DMS153 (cell line): ENCODE measurements around the gene STIMATE.

Source experiments
- DNase-seq: peaks from one replicate; lab custom pipeline; 2025; lab: John Stamatoyannopoulos, UW

STIMATE gene

DNA sequence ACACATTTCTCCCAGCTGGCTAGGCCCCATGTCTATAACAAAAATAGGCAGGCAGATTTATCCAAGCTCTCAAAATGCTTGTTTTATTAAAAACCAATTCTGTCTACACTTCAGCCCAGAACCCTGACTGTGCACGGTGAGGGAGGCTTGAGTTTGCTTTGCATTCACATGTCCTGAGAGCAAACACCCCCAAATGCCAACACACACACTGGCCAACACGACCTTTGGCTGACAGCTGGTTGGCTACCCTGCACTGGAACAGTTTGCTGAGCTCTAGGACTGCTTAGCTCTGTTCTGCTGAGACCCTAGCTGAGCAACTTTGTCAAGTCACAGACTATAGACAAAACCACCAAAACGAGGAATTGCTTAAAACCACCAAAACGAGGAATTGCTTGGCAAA, 3.6 kb downstream of the STIMATE start:
- DNase-seq, result no peak

DNA sequence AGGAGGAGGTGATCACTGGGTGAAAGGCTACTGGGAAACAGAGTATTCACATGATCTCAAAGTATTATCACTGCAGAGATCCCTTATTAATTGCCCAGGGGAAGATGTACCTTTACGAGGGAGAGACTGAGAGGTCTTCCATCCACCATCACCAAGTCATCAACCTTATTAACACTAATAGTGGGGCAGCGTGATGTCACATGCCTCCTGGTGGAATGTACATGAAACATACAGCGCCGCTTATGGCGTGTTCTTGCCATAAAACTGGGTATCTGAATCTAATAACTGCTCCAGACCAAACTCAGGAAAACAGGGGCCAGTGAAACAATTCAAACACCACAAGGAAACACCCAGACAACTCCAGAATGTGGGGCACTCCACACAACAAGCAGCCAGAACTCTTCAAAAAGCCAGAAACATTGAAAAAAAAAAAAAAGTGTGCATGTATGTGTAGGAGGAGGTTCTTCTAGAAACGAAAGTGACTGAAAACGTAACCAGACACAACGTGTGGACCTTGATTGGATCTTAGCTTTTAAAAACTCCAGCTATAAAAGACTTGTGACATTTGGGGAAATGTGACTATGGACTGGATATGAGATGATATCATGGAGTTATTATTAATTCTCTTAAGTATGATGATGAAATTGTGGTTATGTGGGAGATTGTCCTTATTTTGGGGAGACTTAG, 4.6 kb downstream of the STIMATE start:
- DNase-seq, result no peak

DNA sequence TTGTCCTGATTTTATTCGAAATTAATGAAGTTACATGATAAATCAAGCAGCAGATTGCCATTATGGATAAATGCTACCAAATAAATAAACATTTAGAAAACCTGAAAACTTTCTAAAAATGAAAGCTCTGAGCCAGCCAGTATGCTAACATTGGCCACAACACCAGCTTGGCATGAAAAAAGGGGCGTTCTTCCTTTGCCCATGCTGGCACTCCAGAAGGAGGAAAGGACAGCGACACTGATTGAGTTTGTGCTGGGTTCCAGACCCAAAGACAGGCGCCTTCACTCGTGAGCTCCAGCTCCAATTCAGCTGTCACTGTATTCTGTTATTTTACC, 5.1 kb downstream of the STIMATE start:
- no peak for DNase-seq

DNA sequence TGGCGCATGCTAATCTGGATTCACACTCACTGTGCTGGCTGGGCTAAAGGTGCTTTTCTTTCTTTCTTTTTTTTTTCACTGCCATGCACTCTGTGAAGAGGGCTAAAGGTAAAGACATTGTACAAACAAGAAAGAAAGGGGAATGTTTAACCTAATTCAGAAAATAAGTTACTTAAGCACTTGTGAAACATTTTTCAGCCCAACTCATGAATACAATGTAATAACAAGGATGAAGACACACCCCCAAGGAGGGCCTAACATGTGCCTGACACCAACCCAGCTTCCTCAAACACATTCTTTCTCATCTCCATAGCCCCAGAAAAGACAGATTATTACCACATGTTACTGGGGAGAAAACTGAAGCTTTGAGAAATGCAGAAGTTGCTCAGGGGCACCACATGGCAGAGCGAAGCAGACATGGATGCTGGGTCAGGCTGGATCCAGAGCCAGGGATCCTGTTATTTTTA, 5.7 kb downstream of the STIMATE start:
- DNase-seq, result no peak

DNA sequence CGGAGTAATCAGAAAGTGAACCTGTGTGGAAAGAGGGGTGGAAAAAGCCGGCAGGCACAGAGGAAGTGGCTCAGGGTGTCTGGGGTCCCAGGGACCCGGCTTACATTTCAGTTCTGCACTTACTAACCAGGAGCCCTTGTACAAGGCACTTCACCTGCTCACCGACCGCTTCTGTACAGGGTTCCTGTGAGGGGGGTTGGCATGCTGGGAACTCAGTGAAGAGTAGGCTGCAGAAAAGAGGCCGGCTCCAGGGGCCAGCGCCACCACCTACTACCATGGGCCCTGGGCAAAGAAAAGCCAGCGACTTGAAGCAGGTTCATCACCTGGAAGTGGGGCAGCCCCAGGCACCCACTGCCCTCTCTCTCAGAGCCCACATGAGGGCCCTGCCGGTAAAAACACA, 6.2 kb downstream of the STIMATE start:
- DNase-seq, result no peak

DNA sequence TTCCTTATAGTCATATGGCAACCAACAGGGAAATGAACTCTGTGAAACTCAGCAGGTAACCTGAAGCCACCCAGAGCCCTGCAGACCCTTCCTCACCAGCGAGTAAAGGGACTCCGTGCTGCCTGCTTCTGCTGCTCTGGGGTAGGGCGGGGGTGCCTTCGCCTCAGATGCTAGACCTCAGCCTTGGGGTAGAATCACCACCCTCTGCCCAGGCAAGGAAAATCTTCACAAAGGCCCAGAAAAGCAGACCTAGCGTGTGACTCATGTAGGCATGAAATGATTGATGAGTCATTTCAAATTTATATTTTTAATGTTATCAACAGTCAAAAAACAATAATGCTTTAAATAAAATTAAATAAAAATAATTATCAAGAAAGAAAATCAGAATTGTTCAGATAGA, 6.6 kb downstream of the STIMATE start:
- DNase-seq, result no peak

DNA sequence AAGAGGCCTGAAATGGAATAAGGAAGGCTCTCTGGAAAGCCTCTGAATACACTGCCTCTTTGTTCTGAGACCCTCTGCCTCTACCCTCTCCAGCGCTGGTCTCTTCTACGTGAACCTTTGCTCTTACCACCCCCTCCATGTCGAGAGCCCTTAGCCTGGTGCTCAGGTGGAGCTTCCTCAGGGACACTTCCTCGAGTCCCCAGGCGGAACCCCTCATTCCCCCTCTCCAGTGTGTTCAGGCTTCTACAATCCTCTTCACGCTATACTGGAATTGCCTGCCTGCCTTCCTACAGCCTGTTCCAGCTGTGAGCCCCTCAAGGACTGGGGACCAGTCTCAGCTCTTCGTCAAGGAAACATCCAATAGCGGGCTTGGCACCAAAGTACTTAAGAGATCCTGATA, 7.4 kb downstream of the STIMATE start:
- no peak for DNase-seq

DNA sequence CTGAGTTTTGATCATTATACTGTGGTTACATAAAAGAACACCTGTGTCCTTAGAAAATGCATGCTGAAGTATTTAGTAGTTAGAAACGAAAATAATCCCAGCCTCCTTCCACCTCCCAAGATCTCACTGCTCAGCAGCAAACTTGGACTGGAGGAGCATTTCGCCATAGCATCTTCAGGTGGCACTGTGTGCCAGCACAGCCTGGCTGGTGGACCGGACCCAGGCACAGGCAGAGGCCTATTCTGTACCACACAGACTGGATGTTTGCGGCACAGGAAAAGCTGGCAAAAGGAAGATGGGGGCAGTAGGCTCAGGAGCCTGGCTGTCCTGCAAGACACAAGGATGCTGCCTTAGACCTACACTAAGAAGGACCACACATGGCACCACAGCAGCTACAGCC, 10.2 kb downstream of the STIMATE start:
- DNase-seq, result no peak

DNA sequence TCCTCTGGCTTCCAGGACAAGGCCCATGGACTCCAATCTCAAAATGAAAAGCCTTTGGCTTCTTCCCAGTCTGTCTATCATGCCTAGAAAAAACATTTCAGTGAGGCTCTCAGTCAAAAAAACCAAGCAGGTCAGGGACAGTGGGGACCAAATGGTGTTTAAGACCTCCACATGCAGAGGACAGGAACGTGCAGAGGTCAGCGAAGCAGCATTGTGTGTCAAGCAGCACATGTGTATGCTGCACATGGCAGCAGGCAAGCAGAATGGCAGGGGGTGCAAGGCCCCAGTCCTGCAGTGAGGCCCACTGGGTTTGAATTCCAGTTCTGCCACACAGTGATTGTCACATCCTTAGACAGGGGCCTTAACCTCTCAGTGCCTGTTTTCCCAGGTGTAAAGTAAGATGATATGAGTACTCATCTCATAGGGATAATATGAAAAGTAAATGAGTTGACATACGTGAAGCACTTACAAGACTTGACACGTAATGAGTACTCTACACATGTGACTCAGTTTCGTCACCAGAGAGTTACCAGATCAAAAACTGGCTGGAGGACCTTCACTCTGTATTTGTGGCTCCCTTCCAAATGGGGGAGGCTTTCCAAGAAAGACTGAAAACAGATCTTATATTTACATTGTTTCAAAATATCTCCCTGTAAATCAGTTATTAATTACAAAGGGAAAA, 11.2 kb downstream of the STIMATE start:
- no peak for DNase-seq

DNA sequence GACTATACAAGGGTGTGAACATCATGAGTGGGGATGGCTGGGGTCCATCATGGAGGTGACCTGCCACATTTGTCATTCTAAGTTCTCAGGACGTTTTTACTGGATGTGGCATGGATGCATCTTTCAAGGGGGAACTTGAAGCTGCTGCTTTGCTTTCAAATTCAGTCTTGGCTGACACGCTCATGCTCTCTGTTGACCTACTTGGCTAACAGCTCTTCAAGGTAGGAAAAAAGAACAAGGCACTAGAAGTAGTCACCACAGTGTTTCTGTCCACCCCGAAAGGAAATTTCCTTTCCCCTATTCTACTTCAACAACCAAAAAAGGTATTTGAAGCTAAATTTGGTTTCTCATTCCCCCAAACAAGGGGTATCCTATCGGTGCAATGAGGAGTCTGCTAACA, 15.0 kb downstream of the STIMATE start:
- no peak for DNase-seq

DNA sequence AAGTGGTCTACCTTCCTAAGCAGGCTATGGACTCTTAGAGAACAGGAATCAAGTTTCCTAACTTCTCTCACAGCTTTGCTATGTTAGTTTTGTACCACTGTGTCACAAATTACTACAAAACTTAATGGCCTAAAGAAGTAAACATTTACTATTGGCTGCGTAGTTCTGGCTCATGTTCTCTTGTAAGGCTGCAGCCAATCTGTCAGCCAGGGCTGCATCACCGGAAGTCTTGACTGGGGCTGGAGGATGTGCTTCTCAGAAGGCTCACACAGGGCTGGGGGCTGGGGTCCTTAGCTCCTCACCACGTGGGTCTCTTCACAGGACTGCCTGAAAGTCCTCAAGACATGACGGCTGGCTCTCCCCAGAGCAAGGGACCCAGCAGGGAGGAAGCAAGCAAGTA, 15.5 kb downstream of the STIMATE start:
- no peak for DNase-seq

DNA sequence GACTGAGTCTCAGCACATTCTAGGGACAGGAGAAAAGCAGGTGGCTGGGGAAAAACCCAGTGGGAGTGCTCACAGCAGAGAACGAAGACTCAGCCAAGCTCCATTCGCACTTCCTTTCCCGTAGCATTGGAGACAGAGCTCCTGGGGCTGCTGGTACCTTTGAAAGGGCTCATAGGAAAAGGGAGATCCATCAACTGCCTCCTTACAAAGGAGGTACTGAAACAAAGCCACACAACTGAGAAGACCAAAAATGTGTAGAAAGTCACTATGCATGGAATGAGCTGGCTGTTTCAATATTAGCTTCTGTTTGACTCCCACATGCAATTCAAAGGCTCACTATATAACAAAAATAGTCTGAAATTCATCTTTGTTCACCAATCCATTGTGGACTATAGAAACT, 16.9 kb downstream of the STIMATE start:
- DNase-seq, result no peak

DNA sequence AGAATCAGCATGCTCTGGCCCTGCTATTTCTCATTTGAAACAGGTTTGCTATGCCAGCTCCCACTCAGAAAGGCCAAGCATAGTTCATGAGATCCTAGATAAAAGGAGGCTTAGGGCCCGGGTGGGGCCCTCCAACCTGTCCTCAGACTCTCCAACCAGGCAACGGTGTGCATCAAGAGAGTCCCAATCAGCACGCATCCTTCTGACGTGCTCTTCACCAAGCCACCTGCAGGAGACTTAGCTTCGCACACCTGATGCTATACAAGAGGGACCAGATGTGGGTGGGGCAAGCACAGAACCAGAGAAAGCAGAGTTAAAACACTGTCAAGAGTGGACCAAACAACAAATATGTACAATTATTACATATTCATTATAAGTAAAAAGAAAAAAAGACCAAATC, 17.3 kb downstream of the STIMATE start:
- no peak for DNase-seq

DNA sequence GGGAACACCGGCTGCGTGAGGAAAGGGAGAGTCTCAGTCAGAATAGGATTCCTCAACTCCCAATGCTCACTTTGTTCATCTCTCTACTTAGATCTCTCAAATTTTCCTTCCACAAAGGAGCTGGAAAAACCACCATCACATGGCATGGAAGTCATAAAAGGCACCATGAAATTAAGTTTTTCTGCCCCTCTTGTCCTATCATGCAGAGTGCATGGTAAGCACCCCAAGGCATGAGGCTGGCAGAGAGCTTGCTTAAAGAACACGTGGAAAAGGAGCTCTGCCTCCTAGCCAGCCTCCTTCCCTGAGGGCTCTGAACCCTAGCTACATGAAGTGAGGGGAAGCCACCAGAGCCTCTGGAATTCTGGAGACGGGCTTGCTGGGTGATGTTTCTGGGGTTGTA, 17.8 kb downstream of the STIMATE start:
- no peak for DNase-seq

DNA sequence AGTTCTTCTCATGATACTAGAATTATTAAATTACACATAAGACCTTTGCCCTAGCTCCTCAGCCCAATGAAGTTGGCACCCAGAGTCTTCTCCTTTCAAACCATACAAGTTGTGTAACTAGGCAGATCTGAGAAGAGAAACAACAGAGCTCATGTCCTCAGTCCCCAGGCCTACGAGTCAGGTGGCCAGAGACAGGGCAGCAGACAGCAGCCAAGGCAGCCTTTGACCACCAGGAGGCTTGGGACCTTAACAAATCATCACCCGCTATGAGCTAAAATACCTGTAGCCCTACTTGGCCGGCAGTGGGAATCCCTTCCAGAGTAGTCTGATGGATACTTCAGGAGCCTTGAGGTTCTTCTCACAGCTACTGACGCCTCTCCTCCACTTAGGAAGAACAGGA, 18.3 kb downstream of the STIMATE start:
- no peak for DNase-seq

DNA sequence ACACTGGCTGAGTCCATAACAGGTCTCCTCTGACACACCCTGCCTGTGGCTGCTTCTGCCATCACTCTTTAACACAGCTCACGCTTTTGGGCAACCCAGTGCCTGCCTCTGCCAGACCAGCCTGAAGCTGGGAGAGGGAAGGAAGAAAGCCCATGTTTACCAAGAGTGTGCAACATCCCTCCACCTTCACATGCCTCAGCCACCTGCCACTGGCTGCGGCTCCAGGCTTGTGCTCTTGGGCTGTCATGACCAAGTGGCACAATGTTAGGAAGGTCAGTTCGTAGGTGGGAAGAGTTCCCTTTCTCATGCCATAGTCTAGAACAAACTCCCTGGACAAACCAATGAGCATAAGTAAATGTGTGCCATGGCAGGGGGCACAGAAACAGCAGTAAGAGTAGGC, 20.3 kb downstream of the STIMATE start:
- DNase-seq, result no peak

DNA sequence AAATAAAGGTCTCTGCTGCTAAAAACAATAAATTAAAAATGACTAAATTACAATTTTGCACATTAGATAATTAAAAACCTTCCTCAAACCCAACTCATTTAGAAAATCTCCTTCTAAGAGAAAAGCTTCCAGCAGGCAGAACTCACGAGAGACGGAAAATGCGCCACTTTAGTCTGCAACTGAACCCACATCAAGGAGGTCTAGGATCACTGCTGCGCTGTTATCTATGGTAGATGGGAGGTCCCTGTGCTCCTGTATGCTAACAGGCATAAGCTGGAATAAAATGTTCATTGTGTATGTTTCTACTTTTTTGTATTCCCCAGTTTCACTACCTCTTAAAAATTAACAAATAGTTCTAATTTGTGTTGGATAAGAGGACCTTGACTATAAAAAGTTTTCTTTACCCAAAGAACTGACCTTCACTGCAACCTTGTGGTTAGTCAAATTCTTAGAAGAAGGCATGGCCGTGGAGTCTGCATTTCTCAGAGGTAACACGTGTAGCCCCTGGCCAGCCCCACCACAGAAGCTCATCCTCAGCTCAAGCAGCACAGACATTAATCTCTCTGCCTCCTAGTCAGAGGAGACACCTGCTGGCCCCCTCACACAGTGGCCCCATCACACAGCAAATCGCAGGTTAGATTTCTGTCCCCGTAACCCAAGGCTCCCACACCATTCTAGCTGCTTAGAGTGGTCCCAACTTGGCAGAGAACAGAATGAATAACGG, 22.3 kb downstream of the STIMATE start:
- no peak for DNase-seq

DNA sequence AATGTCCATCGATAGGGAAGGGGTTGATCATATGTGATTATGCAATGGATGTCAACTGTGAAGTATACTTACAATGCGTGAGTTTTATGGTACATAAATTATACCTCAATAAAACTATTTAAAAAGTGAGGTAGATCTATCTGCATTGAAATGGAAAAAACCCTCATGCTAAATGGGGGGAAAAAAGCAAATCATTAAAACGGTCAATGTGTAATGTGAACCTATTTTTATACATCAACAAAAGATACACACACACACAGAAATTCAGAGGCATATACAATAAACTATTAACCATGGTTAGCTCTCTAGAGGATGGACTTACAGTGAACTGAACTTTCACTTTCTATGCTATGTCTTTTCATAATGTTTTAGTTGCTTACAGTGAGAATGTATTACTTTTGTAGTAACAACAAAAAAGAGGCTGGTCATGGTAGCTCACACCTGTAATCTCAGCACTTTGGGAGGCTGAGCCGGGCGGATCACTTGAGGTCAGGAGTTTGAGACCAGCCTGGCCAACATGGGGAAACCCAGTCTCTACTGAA, 23.1 kb downstream of the STIMATE start:
- DNase-seq, result no peak

DNA sequence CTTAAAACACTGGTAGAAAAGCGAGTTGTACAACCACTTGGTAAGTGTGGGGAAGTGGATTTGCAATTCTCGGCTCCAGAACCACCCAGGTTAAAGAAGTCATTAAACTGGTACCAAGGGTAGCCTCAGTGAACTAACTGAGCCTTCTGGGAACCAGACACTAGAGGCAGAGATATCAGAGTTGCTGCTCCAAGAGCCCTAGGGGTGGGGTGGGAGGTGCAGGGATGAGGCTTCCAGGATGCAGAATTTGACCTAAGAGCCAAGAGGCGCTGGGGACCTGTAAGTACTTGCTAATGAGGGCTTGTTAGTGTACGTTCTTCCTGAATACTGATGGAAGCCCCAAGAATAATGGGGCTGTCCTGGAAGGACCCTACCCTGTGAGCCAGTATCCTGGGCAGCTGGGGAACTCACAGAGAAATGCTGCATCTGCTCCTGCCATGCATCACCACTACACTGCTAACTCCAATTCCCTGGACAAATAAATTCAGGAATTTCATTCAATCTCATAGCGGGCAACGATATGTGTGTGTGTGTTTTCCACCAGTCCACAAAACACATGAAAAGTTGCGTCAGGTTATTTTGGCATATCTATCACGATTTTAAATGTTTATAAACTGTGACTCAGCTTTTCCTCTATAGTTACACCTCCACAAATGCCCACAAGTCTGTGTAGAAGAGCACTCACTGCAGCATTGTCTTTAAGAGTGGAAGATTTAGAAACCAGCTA, 23.8 kb downstream of the STIMATE start:
- DNase-seq, result no peak

DNA sequence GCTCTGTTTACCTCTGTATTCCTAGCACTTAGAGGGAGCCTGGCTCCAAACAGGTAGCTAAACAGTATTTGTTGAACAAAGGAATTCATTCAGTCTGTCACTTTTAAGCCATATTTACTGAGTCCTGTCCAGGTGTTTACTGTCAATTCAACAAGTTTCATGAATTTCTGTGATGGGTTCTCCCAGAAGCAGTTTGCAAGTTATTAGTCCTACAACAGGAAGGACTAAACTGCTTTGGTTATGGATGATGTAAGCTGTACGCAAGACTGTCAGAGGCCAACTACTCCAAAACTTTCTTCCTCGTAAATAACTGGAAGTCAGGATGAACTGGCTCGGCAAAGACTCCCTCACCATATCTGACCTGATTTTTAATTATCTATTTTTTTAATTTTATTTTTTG, 25.1 kb downstream of the STIMATE start:
- no peak for DNase-seq

DNA sequence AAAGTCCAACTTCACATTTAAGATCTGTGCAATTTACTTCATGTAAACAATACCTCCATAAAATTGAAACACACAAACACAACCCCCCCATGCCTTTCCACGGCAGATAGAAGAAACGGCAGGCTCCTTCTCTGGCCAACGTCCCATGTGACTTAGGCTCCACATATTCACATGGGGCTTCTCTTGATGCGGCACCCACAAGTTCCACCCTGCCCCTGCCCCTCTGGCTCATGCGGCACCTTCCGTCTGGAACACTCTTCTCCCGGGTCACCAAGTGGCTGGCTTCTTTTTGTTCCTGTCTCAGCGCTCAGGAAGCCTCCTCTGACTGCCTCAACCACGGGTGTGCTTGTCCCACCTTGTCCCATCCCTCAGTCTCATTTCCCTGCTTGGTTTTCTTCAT, 25.6 kb downstream of the STIMATE start:
- no peak for DNase-seq

DNA sequence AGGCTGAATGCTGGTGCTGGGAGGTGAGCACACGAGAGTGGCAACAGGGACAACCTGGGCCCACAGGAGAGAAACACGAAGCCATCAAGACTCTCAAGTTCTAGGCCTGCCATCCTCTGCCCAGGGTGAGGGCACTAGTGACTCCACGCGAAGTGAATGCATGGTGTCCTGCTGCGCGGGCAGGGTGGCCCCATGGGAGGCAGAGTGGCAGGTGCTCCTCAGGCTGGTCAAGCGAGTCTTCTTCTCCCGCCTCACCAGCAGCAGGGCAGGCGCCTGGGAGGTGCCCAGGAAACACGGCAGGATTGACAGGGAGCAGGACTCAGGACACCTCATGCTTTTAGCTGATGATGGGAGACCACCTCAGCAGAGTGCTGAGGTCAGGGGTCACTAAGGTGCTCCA, 26.9 kb downstream of the STIMATE start:
- DNase-seq, result no peak

DNA sequence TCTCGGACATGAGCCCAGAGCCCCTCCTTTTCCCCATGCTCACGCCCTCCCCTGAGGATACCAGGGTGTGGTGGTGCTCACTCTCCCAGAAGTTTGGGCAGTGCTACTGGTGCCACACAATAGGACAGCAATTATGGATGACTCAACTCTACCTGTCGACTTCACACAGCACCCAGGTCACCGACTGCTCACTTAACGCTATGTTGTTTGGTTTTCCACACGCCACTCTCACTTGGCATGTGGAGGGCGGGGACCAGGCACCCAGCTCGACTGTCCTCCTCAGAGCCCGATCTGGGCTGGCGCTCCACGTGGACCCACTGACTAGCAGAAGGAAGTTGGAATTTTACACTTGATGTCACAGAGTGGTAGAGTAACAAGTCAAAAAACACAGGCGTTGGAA, 30.9 kb downstream of the STIMATE start:
- DNase-seq, result peak; percentile 39
